IMR-90 (cell line): ENCODE measurements around the gene TGFBR1. TPM values are rescaled to one million over a fixed set of nuclear protein-coding genes. Genes with fewer than 3 reads are reported as not detected.

ENCODE experiments used
- ATAC-seq: fragments of 200-7000 bp; cut with Tn5 transposase; 2 replicates; pipeline ENCODE4 v1.9.1; 2020; ENCODE audit warnings: low read depth, mild to moderate bottlenecking, moderate library complexity
- BruUV-seq: library from RNA; stranded (reverse); fragments of 400-500 nt; replicated peaks from 2 replicates; lab custom pipeline; 2021; lab: Mats Ljungman, UMichigan
- CTCF ChIA-PET: fragments of 300-600 bp; formaldehyde crosslinking; extraction: SDS; loops from one replicate; lab custom pipeline; 2021; ENCODE audit warnings: antibody characterized with exemption; lab: Yijun Ruan, JAX
- POLR2A ChIA-PET: fragments of 300-600 bp; sonication (Branson Sonifier 250); formaldehyde crosslinking; loops from one replicate; lab custom pipeline; 2022; ENCODE audit warnings: antibody characterized with exemption; ENCODE audit not compliant: unreplicated experiment; lab: Charles Lee
- DNase-seq: peaks from one replicate; pipeline ENCODE4 v3.0.0; 2013
- H2AFZ ChIP-seq: replicated peaks from 2 replicates; pipeline ENCODE3; 2013; ENCODE audit warnings: low read length, mild to moderate bottlenecking; ENCODE audit not compliant: poor library complexity
- H2AK5ac ChIP-seq: 2 replicates; pipeline ENCODE4 v1.6.1; 2013; ENCODE audit warnings: low read depth, low read length, inconsistent platforms
- H2AK9ac ChIP-seq: replicated peaks from 2 replicates; pipeline ENCODE3; 2013; ENCODE audit warnings: mild to moderate bottlenecking, low read depth, low read length, moderate library complexity; ENCODE audit not compliant: poor library complexity
- H2BK120ac ChIP-seq: 2 replicates; pipeline ENCODE4 v1.6.1; 2013; ENCODE audit warnings: low read depth, low read length, inconsistent platforms
- H2BK15ac ChIP-seq: 3 replicates; pipeline ENCODE4 v1.6.1; 2013; ENCODE audit warnings: low read depth, low read length, inconsistent platforms
- H2BK20ac ChIP-seq: 2 replicates; pipeline ENCODE4 v1.6.1; 2013; ENCODE audit warnings: low read depth, mild to moderate bottlenecking, inconsistent platforms, low read length, moderate library complexity
- H2BK5ac ChIP-seq: 2 replicates; pipeline ENCODE4 v1.6.1; 2013; ENCODE audit warnings: mild to moderate bottlenecking, low read depth, low read length, inconsistent platforms; ENCODE audit not compliant: poor library complexity, severe bottlenecking
- H3K14ac ChIP-seq: replicated peaks from 2 replicates; pipeline ENCODE4 v1.6.1; 2013; ENCODE audit warnings: low read depth, low read length, inconsistent platforms
- H3K18ac ChIP-seq: 2 replicates; pipeline ENCODE4 v1.6.1; 2013; ENCODE audit warnings: low read depth, low read length, control low read depth
- H3K23ac ChIP-seq: 2 replicates; pipeline ENCODE4 v1.6.1; 2013; ENCODE audit warnings: low read depth, low read length, inconsistent platforms
- H3K27ac ChIP-seq: 2 replicates; pipeline ENCODE4 v1.5.1; 2013; ENCODE audit warnings: mild to moderate bottlenecking, control low read depth, low read length; ENCODE audit not compliant: insufficient read depth
- H3K27me3 ChIP-seq: 2 replicates; pipeline ENCODE4 v1.6.1; 2013; ENCODE audit warnings: low read length; ENCODE audit not compliant: control insufficient read depth, insufficient read depth
- H3K36me3 ChIP-seq: 2 replicates; pipeline ENCODE4 v1.6.1; 2013; ENCODE audit warnings: low read length, mixed read lengths; ENCODE audit not compliant: control insufficient read depth, insufficient read depth
- H3K4ac ChIP-seq: 2 replicates; pipeline ENCODE4 v1.6.1; 2013; ENCODE audit warnings: low read depth, low read length, inconsistent platforms
- H3K4me1 ChIP-seq: 2 replicates; pipeline ENCODE4 v1.6.1; 2013; ENCODE audit warnings: low read length, mixed read lengths; ENCODE audit not compliant: control insufficient read depth, insufficient read depth
- H3K4me2 ChIP-seq: 2 replicates; pipeline ENCODE4 v1.6.1; 2013; ENCODE audit warnings: low read depth, mild to moderate bottlenecking, control low read depth, low read length, moderate library complexity
- H3K4me3 ChIP-seq: 2 replicates; pipeline ENCODE4 v1.5.1; 2013; ENCODE audit warnings: low read depth, mild to moderate bottlenecking, control low read depth, low read length, moderate library complexity; ENCODE audit not compliant: insufficient read depth
- H3K56ac ChIP-seq: 2 replicates; pipeline ENCODE4 v1.6.1; 2013; ENCODE audit warnings: low read length, inconsistent platforms; ENCODE audit not compliant: insufficient read depth; ENCODE audit errors: extremely low read depth
- H3K79me1 ChIP-seq, 2 experiments: 2 replicates each; pipeline ENCODE4 v1.6.1; 2013; ENCODE audit warnings: low read length in 2 of 2, inconsistent platforms in 1 of 2, low read depth in 1 of 2
- H3K9ac ChIP-seq: 2 replicates; pipeline ENCODE4 v1.6.1; 2013; ENCODE audit warnings: low read depth, low read length, control low read depth
- H3K9me1 ChIP-seq: 2 replicates; pipeline ENCODE4 v1.6.1; 2013; ENCODE audit warnings: low read length, inconsistent platforms; ENCODE audit not compliant: insufficient read depth
- H3K9me3 ChIP-seq: 2 replicates; pipeline ENCODE4 v1.6.1; 2013; ENCODE audit warnings: low read length; ENCODE audit not compliant: control insufficient read depth, insufficient read depth
- H4K20me1 ChIP-seq: 2 replicates; pipeline ENCODE4 v1.6.1; 2013; ENCODE audit warnings: low read length, inconsistent platforms; ENCODE audit not compliant: insufficient read depth
- H4K5ac ChIP-seq: 2 replicates; pipeline ENCODE4 v1.6.1; 2013; ENCODE audit warnings: mild to moderate bottlenecking, low read depth, low read length, control low read depth
- H4K8ac ChIP-seq, 2 experiments: 2 replicates each; pipeline ENCODE4 v1.6.1; 2013; ENCODE audit warnings: low read depth in 2 of 2, low read length in 2 of 2, control low read depth in 1 of 2, inconsistent platforms in 1 of 2
- H4K91ac ChIP-seq: 2 replicates; pipeline ENCODE4 v1.6.1; 2013; ENCODE audit warnings: low read depth, low read length, inconsistent platforms; ENCODE audit not compliant: insufficient read depth
- BHLHE40 ChIP-seq: fragments of 150-350 bp; IDR thresholded peaks from 2 replicates; pipeline ENCODE4 v1.6.1; 2016; ENCODE audit warnings: mild to moderate bottlenecking, low read depth, low read length
- CEBPB ChIP-seq: IDR thresholded peaks from 2 replicates; pipeline ENCODE4 v1.6.1; 2012; ENCODE audit warnings: low read depth, low read length, improper control_type of control experiment
- MAFK ChIP-seq: IDR thresholded peaks from 2 replicates; pipeline ENCODE4 v1.6.1; 2012; ENCODE audit warnings: low read depth, low read length, improper control_type of control experiment
- POLR2A ChIP-seq: IDR thresholded peaks from 2 replicates; pipeline ENCODE4 v1.6.1; 2012; ENCODE audit warnings: mild to moderate bottlenecking, low read depth, low read length
- RAD21 ChIP-seq: IDR thresholded peaks from 2 replicates; pipeline ENCODE4 v1.6.1; 2012; ENCODE audit warnings: low read length, improper control_type of control experiment
- USF2 ChIP-seq: fragments of 150-350 bp; IDR thresholded peaks from 2 replicates; pipeline ENCODE4 v1.6.1; 2017; ENCODE audit warnings: mild to moderate bottlenecking, antibody characterized with exemption, low read length, low read depth
- WGBS, 2 experiments: methylation state at CpG; one replicate each; pipeline versions ENCODE4 v1.1.5 to v1.1.7; 2013; ENCODE audit warnings: missing lambda C conversion rate in 2 of 2; ENCODE audit not compliant: insufficient read length in 1 of 2; ENCODE audit errors: extremely low coverage in 2 of 2; 5-methylcytosine and 5-hydroxymethylcytosine counted together
- dilution Hi-C: fragments of 300-500 bp; cut with HindIII; formaldehyde crosslinking; loops from one replicate; pipeline ENCODE4 v1.14.3; 2018; ENCODE audit warnings: low sequenced_read_pairs; ENCODE audit not compliant: unreplicated experiment
- in situ Hi-C: fragments of 300-500 bp; cut with MboI; formaldehyde crosslinking; loops from 3 replicates; pipeline ENCODE4 v1.14.3; 2019; ENCODE audit warnings: low sequenced_read_pairs, inconsistent platforms, mixed read lengths
- intact Hi-C: fragments of 100-400 bp; cut with micrococcal nuclease; formaldehyde crosslinking; loops from 2 replicates; pipeline ENCODE4 v1.10.0; 2022
- polyA plus RNA-seq, 3 experiments: library from polyadenylated mRNA; depleted of rRNA; stranded (reverse); fragments of >200 nt; gene quantifications; 2 replicates each; pipeline ENCODE4 v1.2.3, GENCODE V29; 2012; ENCODE audit warnings: low replicate concordance in 1 of 3
- total RNA-seq: library from RNA; depleted of rRNA; stranded (reverse); fragments of >200 nt; gene quantifications from 2 replicates; pipeline ENCODE4 v1.2.3, GENCODE V29; 2012
- TF ChIP-seq, protein P1 (sequence below): fragments of 150-350 bp; IDR thresholded peaks from 2 replicates; pipeline ENCODE4 v1.6.1; 2016; ENCODE audit warnings: low read depth, mild to moderate bottlenecking, low read length, moderate library complexity, borderline replicate concordance

TGFBR1 gene
- total and polyA plus RNA-seq, 2 of the 4 experiments (the other 2 are of a cell fraction) = 15.1 to 75.3 TPM

DNA sequence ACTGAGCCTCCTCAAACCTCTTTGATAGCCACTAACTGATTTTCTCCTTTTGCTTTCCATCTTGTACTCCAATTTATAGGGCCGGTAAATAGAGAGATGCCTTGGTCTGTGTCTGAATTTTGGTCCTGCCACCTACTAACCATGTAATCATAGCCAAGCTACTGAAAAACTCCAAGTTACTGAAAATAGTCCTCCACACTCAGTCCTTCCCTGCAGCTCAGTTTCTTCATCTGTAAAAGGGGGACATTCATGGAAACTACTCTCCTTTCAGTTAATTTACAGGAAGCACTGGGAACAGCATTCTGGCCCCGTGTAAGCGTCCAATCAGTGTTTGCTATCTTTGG is 30.0 kb upstream of the TGFBR1 start (continued):
- TF ChIP-seq CEBPB (no peak), POLR2A (no peak)
- TF ChIP-seq, protein P1, sequence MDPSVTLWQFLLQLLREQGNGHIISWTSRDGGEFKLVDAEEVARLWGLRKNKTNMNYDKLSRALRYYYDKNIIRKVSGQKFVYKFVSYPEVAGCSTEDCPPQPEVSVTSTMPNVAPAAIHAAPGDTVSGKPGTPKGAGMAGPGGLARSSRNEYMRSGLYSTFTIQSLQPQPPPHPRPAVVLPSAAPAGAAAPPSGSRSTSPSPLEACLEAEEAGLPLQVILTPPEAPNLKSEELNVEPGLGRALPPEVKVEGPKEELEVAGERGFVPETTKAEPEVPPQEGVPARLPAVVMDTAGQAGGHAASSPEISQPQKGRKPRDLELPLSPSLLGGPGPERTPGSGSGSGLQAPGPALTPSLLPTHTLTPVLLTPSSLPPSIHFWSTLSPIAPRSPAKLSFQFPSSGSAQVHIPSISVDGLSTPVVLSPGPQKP = no peak

GRCh38 chr9:99075246-99075912 is 29.5 kb upstream of the TGFBR1 start:
- Histone ChIP-seq H4K20me1 (peaks cover 5% of the 10 kb centered on the region; the same call in 1 of the 2 replicates), H4K91ac (peak overlapping the region; percentile 87), H3K9me3 (no peaks in the 10 kb centered on the region), H3K36me3 (peaks cover 10% of the 10 kb centered on the region; the same call in 1 of the 2 replicates), H2BK15ac (peak overlapping the region; percentile 79; the same call in 2 of the 3 replicates), H4K8ac (peak overlapping the region; percentile 41 to 62; a peak in 3 of 4 replicates), H2BK5ac (peak overlapping the region; percentile 86), H3K9me1 (peaks cover 23% of the 10 kb centered on the region), H3K56ac (0 out of 2 replicates have a peak overlapping the region, but pooled peaks have one; percentile 10), H3K9ac (0 out of 2 replicates have a peak overlapping the region, but pooled peaks have one; percentile 44), H2AK9ac (no peak overlapping the region), H3K27ac (peak overlapping the region; percentile 78), H3K4me3 (no peak overlapping the region), H3K18ac (peak overlapping the region; percentile 88), H4K5ac (peak overlapping the region; percentile 93), H2BK120ac (peak overlapping the region; percentile 83), H2BK20ac (peak overlapping the region; percentile 69), H3K4me2 (peak overlapping the region; percentile 54; the same call in 1 of the 2 replicates), H3K14ac (peak overlapping the region; percentile 95), H2AK5ac (peak overlapping the region; percentile 91), H3K23ac (peak overlapping the region; percentile 67; the same call in 1 of the 2 replicates), H3K4me1 (peaks cover 17% of the 10 kb centered on the region), H2AFZ (peak overlapping the region; percentile 79), H3K79me1 (no peaks in the 10 kb centered on the region), H3K4ac (peak overlapping the region; percentile 93), H3K27me3 (no peaks in the 10 kb centered on the region)
- in situ Hi-C loops (no loop called here), intact Hi-C loops (no loop called here), dilution Hi-C loops (no loop called here)
- CTCF ChIA-PET = interaction anchor here (0.6 to 1.2 kb wide), 2 partner anchors 17 to 228 kb away, joined by 3 to 4 read pairs; no protein-coding TSS in a partner anchor
- peak; percentile 63 for ATAC-seq
- POLR2A ChIA-PET = no interaction called here
- 44% methylated on average over 3 of the region's 6 CpGs; no CpG with 5 or more reads in 1 of the 2 experiments for WGBS, 2 experiments
- peak; percentile 60 for DNase-seq
- no TSS peak for BruUV-seq
- TF ChIP-seq MAFK = 0 out of 2 replicates have a peak, but pooled peaks have one; percentile 9
- peak; percentile 21; the same call in 1 of the 2 replicates for TF ChIP-seq RAD21
- TF ChIP-seq USF2 = no peak
- peak; percentile 32; the same call in 1 of the 2 replicates for TF ChIP-seq BHLHE40
- TF ChIP-seq POLR2A = peak; percentile 29; the same call in 1 of the 2 replicates
- TF ChIP-seq, protein P1 = no peak
